K562 (cell line): ENCODE data around the gene ZNF200. TPM values are rescaled to one million over a fixed set of nuclear protein-coding genes. Genes with fewer than 3 reads are reported as not detected.

ENCODE experiments used
- ATAC-seq: fragments of 200-7000 bp; cut with Tn5 transposase; 3 replicates; pipeline ENCODE4 v1.9.1; 2020; ENCODE audit warnings: moderate library complexity
- BruUV-seq: library from RNA; stranded (reverse); fragments of 400-500 nt; replicated peaks from 2 replicates; lab custom pipeline; 2021; lab: Mats Ljungman, UMichigan
- CTCF ChIA-PET: fragments of 300-600 bp; formaldehyde crosslinking; extraction: SDS; loops from one replicate; lab custom pipeline; 2021; ENCODE audit warnings: low intra/inter-chr PET ratio; lab: Yijun Ruan, JAX
- POLR2A ChIA-PET: fragments of 300-600, 350-650 bp; sonication (Branson Sonifier 250); formaldehyde crosslinking; extraction: SDS; loops from one replicate; lab custom pipeline; 2021; ENCODE audit warnings: antibody characterized with exemption, inconsistent platforms; lab: Yijun Ruan, JAX
- DNase-seq, 4 experiments: peaks; one replicate each; pipeline versions ENCODE4 v3.0.0 to v3.0.0-alpha.2; 2011 to 2018; ENCODE audit warnings: low spot score in 3 of 4, mixed read lengths in 3 of 4; ENCODE audit errors: extremely low read depth in 1 of 4
- FAIRE-seq: peaks from 2 replicates; lab custom pipeline; 2011; peaks lifted over from hg19 to GRCh38; lab: Jason Lieb, UNC
- H2AFZ ChIP-seq: 2 replicates; pipeline ENCODE4 v1.6.0; 2011; ENCODE audit warnings: low read depth, low read length, control low read depth, inconsistent platforms
- H3K27ac ChIP-seq: fragments of 200-600 bp; 3 replicates; pipeline ENCODE4 v1.8.0; 2011; ENCODE audit warnings: low read depth, mild to moderate bottlenecking, control low read depth, inconsistent platforms, low read length, moderate library complexity, mixed read lengths; ENCODE audit errors: extremely low read depth
- H3K27me3 ChIP-seq, 2 experiments: fragments of 300-600 bp in 1 of 2; 2 replicates in 1 of 2; 3 replicates in 1 of 2; pipeline versions ENCODE4 v1.6.0 to v1.8.0; 2011; ENCODE audit warnings: inconsistent platforms in 2 of 2, low read length in 2 of 2, mild to moderate bottlenecking in 1 of 2, mixed read lengths in 1 of 2, moderate library complexity in 1 of 2; ENCODE audit not compliant: control insufficient read depth in 2 of 2, insufficient read depth in 2 of 2
- H3K36me3 ChIP-seq: fragments of 300-600 bp; 3 replicates; pipeline ENCODE4 v1.8.0; 2011; ENCODE audit warnings: mild to moderate bottlenecking, low read length, inconsistent platforms; ENCODE audit not compliant: control insufficient read depth, insufficient read depth
- H3K4me1 ChIP-seq, 2 experiments: fragments of 200-600 bp in 1 of 2; replicated peaks in 1 of 2; 2 replicates in 1 of 2; 3 replicates in 1 of 2; pipeline versions ENCODE4 v1.5.1 to v1.8.0; 2011; ENCODE audit warnings: inconsistent platforms in 2 of 2, low read length in 2 of 2, mild to moderate bottlenecking in 1 of 2, mixed read lengths in 1 of 2, moderate library complexity in 1 of 2; ENCODE audit not compliant: control insufficient read depth in 2 of 2, insufficient read depth in 2 of 2
- H3K4me2 ChIP-seq: 2 replicates; pipeline ENCODE4 v1.6.1; 2011; ENCODE audit warnings: low read length, control low read depth, inconsistent platforms, mixed read lengths; ENCODE audit not compliant: insufficient read depth
- H3K4me3 ChIP-seq: fragments of 200-600 bp; sonication (generic), shearing (Covaris generic); 2 replicates; pipeline ENCODE4 v1.5.1; 2016; ENCODE audit warnings: control low read depth, inconsistent platforms
- H3K79me2 ChIP-seq: fragments of 200-600 bp; 3 replicates; pipeline ENCODE4 v1.8.0; 2011; ENCODE audit warnings: low read length, inconsistent platforms; ENCODE audit not compliant: control insufficient read depth, insufficient read depth
- H3K9ac ChIP-seq, 2 experiments: 2 replicates each; pipeline versions ENCODE4 v1.6.0 to v1.6.1; 2011; ENCODE audit warnings: low read depth in 2 of 2, low read length in 2 of 2, control low read depth in 1 of 2, inconsistent platforms in 1 of 2, mild to moderate bottlenecking in 1 of 2, mixed read lengths in 1 of 2; ENCODE audit not compliant: insufficient read depth in 1 of 2
- H3K9me1 ChIP-seq: one replicate; pipeline ENCODE4 v1.6.0; 2011; ENCODE audit warnings: inconsistent platforms, mild to moderate bottlenecking, low read length, moderate library complexity; ENCODE audit not compliant: control insufficient read depth, insufficient read depth
- H3K9me3 ChIP-seq: replicated peaks from 2 replicates; pipeline ENCODE4 v1.5.1; 2011; ENCODE audit warnings: low read depth, low read length, inconsistent platforms; ENCODE audit not compliant: control insufficient read depth, insufficient read depth
- H4K20me1 ChIP-seq: replicated peaks from 2 replicates; pipeline ENCODE4 v1.6.1; 2011; ENCODE audit warnings: low read length, inconsistent platforms, mixed read lengths; ENCODE audit not compliant: control insufficient read depth, insufficient read depth
- BRF1 ChIP-seq: IDR thresholded peaks from 3 replicates; pipeline ENCODE4 v1.6.1; 2011; ENCODE audit warnings: borderline replicate concordance, mild to moderate bottlenecking; ENCODE audit not compliant: insufficient read length; ENCODE audit errors: extremely low read depth
- CBFA2T2 ChIP-seq: fragments of 450-650 bp; conservative IDR thresholded peaks from 2 replicates; pipeline ENCODE4 v1.6.1; 2017; ENCODE audit warnings: mild to moderate bottlenecking
- E2F3 ChIP-seq: fragments of 250-450 bp; sonication (Bioruptor Pico); IDR thresholded peaks from 2 replicates; pipeline ENCODE4 v1.4.0; 2020; ENCODE audit warnings: mild to moderate bottlenecking
- ESRRB ChIP-seq: fragments of 250-450 bp; sonication (Bioruptor Pico); IDR thresholded peaks from 2 replicates; pipeline ENCODE4 v1.5.0; 2020; ENCODE audit warnings: mild to moderate bottlenecking, moderate library complexity, borderline replicate concordance
- FOXO4 ChIP-seq: fragments of 450-650 bp; formaldehyde crosslinking; IDR thresholded peaks from 2 replicates; pipeline ENCODE4 v1.4.0; 2020; ENCODE audit warnings: mild to moderate bottlenecking, moderate library complexity
- GABPB2 ChIP-seq: fragments of 250-450 bp; sonication (Bioruptor Pico); conservative IDR thresholded peaks from 2 replicates; pipeline ENCODE4 v1.5.1; 2021; ENCODE audit warnings: mild to moderate bottlenecking
- IFI16 ChIP-seq: fragments of 250-450 bp; sonication (Bioruptor Pico); IDR thresholded peaks from 2 replicates; pipeline ENCODE4 v2.1.2; 2022; ENCODE audit warnings: mild to moderate bottlenecking, inconsistent platforms
- IRF9 ChIP-seq: fragments of 450-650 bp; IDR thresholded peaks from 2 replicates; pipeline ENCODE4 v1.6.1; 2016; ENCODE audit warnings: missing biosample characterization, missing genetic modification characterization
- KDM1A ChIP-seq, 2 experiments: fragments of 450-650 bp; IDR thresholded peaks; 2 replicates each; pipeline ENCODE4 v1.6.1; 2016; ENCODE audit warnings: mild to moderate bottlenecking in 2 of 2
- NFATC3 ChIP-seq: fragments of 450-650 bp; IDR thresholded peaks from 2 replicates; pipeline ENCODE4 v1.6.1; 2017; ENCODE audit warnings: mild to moderate bottlenecking
- NONO ChIP-seq, 2 experiments: fragments of 200-400 bp in 1 of 2; fragments of 450-650 bp in 1 of 2; formaldehyde crosslinking in 1 of 2; IDR thresholded peaks; 2 replicates each; pipeline ENCODE4 v1.6.1; 2017; ENCODE audit warnings: low read depth in 2 of 2, mild to moderate bottlenecking in 2 of 2, moderate library complexity in 2 of 2, low read length in 1 of 2
- RCOR1 ChIP-seq, 2 experiments: IDR thresholded peaks; 2 replicates each; pipeline ENCODE4 v1.6.1; 2012; ENCODE audit warnings: low read depth in 2 of 2, low read length in 2 of 2, borderline replicate concordance in 1 of 2, improper control_type of control experiment in 1 of 2
- USF2 ChIP-seq: sonication (generic); formaldehyde crosslinking; IDR thresholded peaks from 2 replicates; pipeline ENCODE4 v1.5.0; 2020; ENCODE audit warnings: missing genetic modification reagents
- WHSC1 ChIP-seq: IDR thresholded peaks from one replicate; pipeline ENCODE4 v1.6.1; 2012; ENCODE audit warnings: low read length, control low read depth, inconsistent platforms
- ZFP1 ChIP-seq: fragments of 450-650 bp; formaldehyde crosslinking; IDR thresholded peaks from 2 replicates; pipeline ENCODE4 v1.4.0; 2020; ENCODE audit warnings: mild to moderate bottlenecking, mixed read lengths
- ZNF134 ChIP-seq: fragments of 250-450 bp; sonication (Bioruptor Pico); conservative IDR thresholded peaks from 2 replicates; pipeline ENCODE4 v1.4.0; 2020
- ZNF445 ChIP-seq: fragments of 250-450 bp; sonication (Bioruptor Pico); IDR thresholded peaks from 2 replicates; pipeline ENCODE4 v1.4.0; 2020; ENCODE audit warnings: low read depth, mild to moderate bottlenecking, moderate library complexity
- ZNF586 ChIP-seq: fragments of 450-650 bp; formaldehyde crosslinking; conservative IDR thresholded peaks from 2 replicates; pipeline ENCODE4 v1.4.0; 2020; ENCODE audit warnings: mild to moderate bottlenecking, moderate library complexity
- ZNF589 ChIP-seq: fragments of 200-800 bp; sonication (Bioruptor generic); IDR thresholded peaks from 2 replicates; pipeline ENCODE4 v1.6.1; 2016; ENCODE audit warnings: low read depth, missing genetic modification characterization, missing compliant biosample characterization
- ZNF707 ChIP-seq: fragments of 250-450 bp; sonication (Bioruptor Pico); conservative IDR thresholded peaks from 2 replicates; pipeline ENCODE4 v1.8.0; 2022; ENCODE audit warnings: inconsistent platforms, mild to moderate bottlenecking, moderate library complexity
- WGBS: fragments of 100-300 bp; shearing (Covaris generic); methylation state at CpG from one replicate; pipeline ENCODE4 v1.1.6; 2016; ENCODE audit warnings: low coverage, mixed read lengths; ENCODE audit not compliant: insufficient coverage; ENCODE audit errors: missing lambda C conversion rate; 5-methylcytosine and 5-hydroxymethylcytosine counted together
- in situ Hi-C: fragments of 300-500 bp; cut with MboI; formaldehyde crosslinking; loops from 4 replicates; pipeline ENCODE4 v1.15.0; 2018; ENCODE audit warnings: inconsistent platforms, mixed read lengths
- intact Hi-C: fragments of 100-400 bp; cut with micrococcal nuclease; formaldehyde crosslinking; loops from 2 replicates; pipeline ENCODE4 v1.14.2; 2022
- polyA plus RNA-seq, 8 experiments: library from polyadenylated mRNA; depleted of rRNA in 4 of 8; stranded (reverse) in 5 of 8; unstranded in 3 of 8; fragments of >200 nt; fragmentation: Nextera tagmentation in 2 of 8; fragmentation: Illumina TruSeq in 1 of 8; extraction: Ambion mirVana in 2 of 8; extraction: Trizol in 1 of 8; gene quantifications; 2 replicates each; pipeline versions ENCODE4 v1.2.1 to v1.2.3, GENCODE V29; 2011 to 2014; ENCODE audit warnings: inconsistent platforms in 1 of 8, missing spikeins in 1 of 8
- total RNA-seq, 7 experiments: library from RNA; depleted of rRNA in 6 of 7; stranded (reverse); fragments of >200 nt in 6 of 7; fragmentation: Illumina TruSeq in 2 of 7; extraction: Trizol in 2 of 7; gene quantifications; 2 replicates each; pipeline versions ENCODE4 v1.2.1 to v1.2.3, GENCODE V29; 2011 to 2021; ENCODE audit warnings: low replicate concordance in 1 of 7

The ZNF200 gene
- total and polyA plus RNA-seq, 9 of the 15 experiments (the other 6 are each of a cell fraction or from before 2014, with no cell fraction given), result 4.8 to 14.5 (median 9.2) TPM

- Histone ChIP-seq H3K79me2 (no peaks in the 10 kb centered on the region), H3K9me3 (0 out of 2 replicates have a peak, but pooled peaks cover 1% of the 10 kb centered on the region), H3K27me3 (no peaks in the 10 kb centered on the region), H3K27ac (no peak overlapping the region), H3K4me3 (no peak overlapping the region), H3K4me1 (no peaks in the 10 kb centered on the region; a peak in 1 of 5 replicates), H3K9ac (no peak overlapping the region), H3K36me3 (no peaks in the 10 kb centered on the region), H3K9me1 (no peaks in the 10 kb centered on the region), H2AFZ (0 out of 2 replicates have a peak overlapping the region, but pooled peaks have one; percentile 14), H3K4me2 (no peak overlapping the region; the same call in 1 of the 2 replicates), H4K20me1 (no peaks in the 10 kb centered on the region)
- DNase-seq (peak in 2 of 4 experiments; percentile 45 to 59), ATAC-seq (peak; percentile 89), FAIRE-seq (peak; percentile 65)
- POLR2A ChIA-PET, result no interaction called here
- 12% methylated on average over 4 of the region's 4 CpGs for WGBS
- in situ Hi-C loops, result no loop called here
- CTCF ChIA-PET, result no interaction called here
- no TSS peak for BruUV-seq
- intact Hi-C loops, result no loop called here
- TF ChIP-seq ZNF134 (CRISPR knock-in tag) (no peak), WHSC1 (no peak), ZNF586 (no peak), ZFP1 (CRISPR knock-in tag) (no peak), ZNF707 (no peak), FOXO4 (CRISPR knock-in tag) (no peak), NONO (IDR thresholded peaks at IDR 0.05; ENCODE audit: low read depth in 2 of 2, low read length in 1 of 2) (no peak), KDM1A (IDR thresholded peaks at IDR 0.05) (peak; percentile 41 to 48; a peak in 1 of 4 replicates), USF2 (CRISPR knock-in tag) (no peak), CBFA2T2 (no peak), BRF1 (no peak), ZNF589 (CRISPR knock-in tag) (no peak), GABPB2 (CRISPR knock-in tag) (no peak), NFATC3 (no peak), E2F3 (CRISPR knock-in tag) (no peak), IFI16 (CRISPR knock-in tag) (no peak), RCOR1 (IDR thresholded peaks at IDR 0.05; ENCODE audit: borderline replicate concordance in 1 of 2, low read depth in 2 of 2, low read length in 2 of 2) (peak in 1 of 2 experiments; percentile 69; a peak in 1 of 4 replicates), IRF9 (tag) (no peak), ZNF445 (CRISPR knock-in tag) (no peak), ESRRB (no peak)
Observed at GRCh38 chr16:3274490-3274889, 39.5 kb upstream of the ZNF200 start.
